Endothelial cell of umbilical vein (primary cell): ENCODE results near the gene ST6GALNAC4. TPM values are rescaled to one million over a fixed set of nuclear protein-coding genes. Genes with fewer than 3 reads are reported as not detected.

Source experiments
- BruUV-seq: library from RNA; stranded (reverse); fragments of 400-500 nt; replicated peaks from 2 replicates; lab custom pipeline; 2021; lab: Mats Ljungman, UMichigan
- CTCF ChIA-PET: fragments of 300-600, 350-600 bp; sonication (Branson Sonifier 250); formaldehyde crosslinking; loops from one replicate; lab custom pipeline; 2021; ENCODE audit warnings: antibody characterized with exemption, inconsistent platforms; lab: Charles Lee
- POLR2A ChIA-PET: fragments of 300-600, 350-600 bp; sonication (Branson Sonifier 250); formaldehyde crosslinking; loops from one replicate; lab custom pipeline; 2021; ENCODE audit warnings: antibody characterized with exemption, inconsistent platforms; lab: Charles Lee
- DNase-seq: peaks from one replicate; pipeline ENCODE4 v3.0.0-alpha.2; 2011; ENCODE audit warnings: low read depth, low spot score
- FAIRE-seq: peaks from 2 replicates; lab custom pipeline; 2011; peaks lifted over from hg19 to GRCh38; lab: Jason Lieb, UNC
- H2AFZ ChIP-seq: 2 replicates; pipeline ENCODE4 v1.6.0; 2012; ENCODE audit warnings: low read depth, low read length, control low read depth, inconsistent platforms
- H3K27ac ChIP-seq: 2 replicates; pipeline ENCODE4 v1.5.1; 2011; ENCODE audit warnings: low read depth, mild to moderate bottlenecking, control low read depth, low read length, moderate library complexity; ENCODE audit not compliant: insufficient read depth
- H3K27me3 ChIP-seq, 2 experiments: 2 replicates each; pipeline versions ENCODE4 v1.6.0 to v1.6.1; 2011; ENCODE audit warnings: low read length in 2 of 2, mixed read lengths in 1 of 2; ENCODE audit not compliant: control insufficient read depth in 2 of 2, insufficient read depth in 2 of 2
- H3K36me3 ChIP-seq, 2 experiments: 2 replicates in 1 of 2; 3 replicates in 1 of 2; pipeline ENCODE4 v1.5.1; 2011; ENCODE audit warnings: low read length in 2 of 2, mild to moderate bottlenecking in 1 of 2, moderate library complexity in 1 of 2; ENCODE audit not compliant: control insufficient read depth in 2 of 2, insufficient read depth in 2 of 2; ENCODE audit errors: extremely low read depth in 1 of 2
- H3K4me1 ChIP-seq: 3 replicates; pipeline ENCODE4 v1.5.1; 2011; ENCODE audit warnings: mild to moderate bottlenecking, low read length; ENCODE audit not compliant: control insufficient read depth, insufficient read depth; ENCODE audit errors: extremely low read depth
- H3K4me2 ChIP-seq: 2 replicates; pipeline ENCODE4 v1.6.1; 2011; ENCODE audit warnings: low read length, control low read depth, mixed read lengths; ENCODE audit not compliant: insufficient read depth
- H3K4me3 ChIP-seq, 3 experiments: fragments of 200-600 bp in 1 of 3; sonication (generic), shearing (Covaris generic) in 1 of 3; replicated peaks in 1 of 3; 2 replicates each; pipeline ENCODE4 v1.5.1; 2011 to 2016; ENCODE audit warnings: control low read depth in 3 of 3, low read length in 3 of 3, mild to moderate bottlenecking in 2 of 3, inconsistent platforms in 1 of 3, low read depth in 1 of 3, moderate library complexity in 1 of 3; ENCODE audit not compliant: insufficient read depth in 1 of 3
- H3K79me2 ChIP-seq: 2 replicates; pipeline ENCODE4 v1.6.0; 2012; ENCODE audit warnings: low read length, inconsistent platforms; ENCODE audit not compliant: control insufficient read depth, insufficient read depth
- H3K9ac ChIP-seq: replicated peaks from 2 replicates; pipeline ENCODE3; 2011; ENCODE audit warnings: low read length, control low read depth; ENCODE audit not compliant: insufficient read depth; ENCODE audit errors: extremely low read depth
- H3K9me1 ChIP-seq: replicated peaks from 3 replicates; pipeline ENCODE4 v1.6.0; 2011; ENCODE audit warnings: mild to moderate bottlenecking, low read length; ENCODE audit not compliant: control insufficient read depth, insufficient read depth; ENCODE audit errors: extremely low read depth
- H3K9me3 ChIP-seq: replicated peaks from 2 replicates; pipeline ENCODE4 v1.5.1; 2012; ENCODE audit warnings: low read length, inconsistent platforms; ENCODE audit not compliant: control insufficient read depth, insufficient read depth
- H4K20me1 ChIP-seq: replicated peaks from 2 replicates; pipeline ENCODE3; 2011; ENCODE audit warnings: mild to moderate bottlenecking, low read length; ENCODE audit not compliant: control insufficient read depth, insufficient read depth; ENCODE audit errors: extremely low read depth
- CTCF ChIP-seq, 2 donors: IDR thresholded peaks; 1 replicate in 1 of 2; 2 replicates in 1 of 2; pipeline ENCODE4 v1.5.1; 2011; ENCODE audit warnings: low read length in 2 of 2, mild to moderate bottlenecking in 2 of 2, moderate library complexity in 2 of 2, control low read depth in 1 of 2, inconsistent platforms in 1 of 2, low read depth in 1 of 2; ENCODE audit not compliant: insufficient read depth in 1 of 2; ENCODE audit errors: extremely low read depth in 1 of 2
- FOS ChIP-seq: IDR thresholded peaks from 2 replicates; pipeline ENCODE4 v1.6.1; 2011; ENCODE audit warnings: mild to moderate bottlenecking, low read length, moderate library complexity, borderline replicate concordance; ENCODE audit not compliant: insufficient read depth
- GATA2 ChIP-seq: IDR thresholded peaks from 2 replicates; pipeline ENCODE4 v1.7.0; 2011; ENCODE audit warnings: low read depth, mild to moderate bottlenecking, moderate library complexity, mixed read lengths, low read length; ENCODE audit not compliant: insufficient read length, insufficient read depth
- JUN ChIP-seq: IDR thresholded peaks from 2 replicates; pipeline ENCODE4 v1.6.1; 2011; ENCODE audit warnings: borderline replicate concordance, low read depth; ENCODE audit not compliant: insufficient read length, insufficient read depth
- MAX ChIP-seq: IDR thresholded peaks from 2 replicates; pipeline ENCODE4 v1.6.1; 2011; ENCODE audit not compliant: insufficient read depth, insufficient read length
- MYC ChIP-seq: IDR thresholded peaks from one replicate; pipeline ENCODE4 v1.6.1; 2011; ENCODE audit warnings: mild to moderate bottlenecking, low read depth, low read length
- dilution Hi-C: fragments of 300-500 bp; cut with MboI; formaldehyde crosslinking; loops from one replicate; pipeline ENCODE4 v1.15.0; 2019; ENCODE audit warnings: low sequenced_read_pairs; ENCODE audit not compliant: extremely low pct_ligation_motif_present
- intact Hi-C: fragments of 100-400 bp; cut with micrococcal nuclease; formaldehyde crosslinking; loops from one replicate; pipeline ENCODE4 v1.10.0; 2022
- polyA plus RNA-seq, 4 experiments: library from polyadenylated mRNA; depleted of rRNA in 3 of 4; stranded (reverse) in 3 of 4; unstranded in 1 of 4; fragments of >200 nt; gene quantifications; 2 replicates each; pipeline versions ENCODE4 v1.2.1 to v1.2.3, GENCODE V29; 2011 to 2012; ENCODE audit warnings: missing spikeins in 1 of 4
- total RNA-seq: library from RNA; stranded (reverse); gene quantifications from 2 replicates; pipeline ENCODE4 v1.2.3, GENCODE V29; 2021

The ST6GALNAC4 gene
- total and polyA plus RNA-seq, 2 donors (not counting 3 experiments of a cell fraction or from before 2014, with no cell fraction given) = 45.9 to 85.3 TPM

- H3K4me1 ChIP-seq = peaks cover 6% of the 10 kb centered on the region
- BruUV-seq = no TSS peak
- DNase-seq = no peak
- H3K4me3 ChIP-seq = no peak overlapping the region
- H3K27me3 ChIP-seq = no peaks in the 10 kb centered on the region
- FAIRE-seq = no peak
- no peak overlapping the region for H3K9ac ChIP-seq
- ChIA-PET CTCF (interaction anchor here (1.0 kb wide), 1 partner anchor 11 kb away, joined by 3 read pairs; no protein-coding TSS in a partner anchor), POLR2A (no interaction called here)
- intact Hi-C loops (no loop called here), dilution Hi-C loops (no loop called here)
- no peak overlapping the region for H3K4me2 ChIP-seq
- peaks cover 7% of the 10 kb centered on the region for H3K79me2 ChIP-seq
- no peak for TF ChIP-seq GATA2
- TF ChIP-seq MYC = no peak
- no peak for TF ChIP-seq JUN
- no peak for TF ChIP-seq FOS
- TF ChIP-seq CTCF (IDR thresholded peaks at IDR 0.05; ENCODE audit: extremely low read depth in 1 of 2, insufficient read depth in 1 of 2, low read depth in 1 of 2, low read length in 2 of 2) = no peak
- TF ChIP-seq MAX = no peak
- H2AFZ ChIP-seq = no peak overlapping the region
- H4K20me1 ChIP-seq = no peaks in the 10 kb centered on the region
- H3K9me3 ChIP-seq = no peaks in the 10 kb centered on the region
- no peaks in the 10 kb centered on the region for H3K9me1 ChIP-seq
- H3K36me3 ChIP-seq = peaks cover 9 to 45% of the 10 kb centered on the region in 2 experiments
- H3K27ac ChIP-seq = no peak overlapping the region
Observed at GRCh38 chr9:127893392-127893791, 23.4 kb downstream of the ST6GALNAC4 start.
